DOHH2 (cell line): ENCODE measurements around the gene PELI2.

Experiments
- H3F3A ChIP-seq: fragments of 200-600 bp; sonication (generic), shearing (Covaris generic); 2 replicates; pipeline ENCODE4 v1.6.0; 2016; ENCODE audit warnings: antibody characterized with exemption, mild to moderate bottlenecking; ENCODE audit not compliant: control insufficient read depth, insufficient read depth
- H3K27ac ChIP-seq: fragments of 200-600 bp; sonication (generic); 2 replicates; pipeline ENCODE4 v1.5.1; 2014; ENCODE audit warnings: low read depth, mild to moderate bottlenecking, low read length, moderate library complexity
- H3K27me3 ChIP-seq: fragments of 200-600 bp; sonication (generic); 2 replicates; pipeline ENCODE4 v1.6.1; 2014; ENCODE audit warnings: mild to moderate bottlenecking, low read length, mixed read lengths; ENCODE audit not compliant: control insufficient read depth
- H3K36me3 ChIP-seq: fragments of 200-600 bp; sonication (generic); 2 replicates; pipeline ENCODE4 v1.6.1; 2014; ENCODE audit warnings: mild to moderate bottlenecking, low read length, moderate library complexity, mixed read lengths; ENCODE audit not compliant: control insufficient read depth
- H3K4me1 ChIP-seq: fragments of 200-600 bp; sonication (generic); 2 replicates; pipeline ENCODE4 v1.6.1; 2014; ENCODE audit warnings: mild to moderate bottlenecking, low read length, mixed read lengths; ENCODE audit not compliant: control insufficient read depth
- H3K4me2 ChIP-seq: fragments of 200-600 bp; sonication (generic); 2 replicates; pipeline ENCODE4 v1.6.0; 2014; ENCODE audit warnings: mild to moderate bottlenecking, low read length, moderate library complexity
- H3K4me3 ChIP-seq: fragments of 200-600 bp; sonication (generic); 2 replicates; pipeline ENCODE4 v1.5.1; 2014; ENCODE audit warnings: mild to moderate bottlenecking, low read length, mixed read lengths
- H3K79me2 ChIP-seq: fragments of 200-600 bp; sonication (generic); 2 replicates; pipeline ENCODE4 v1.6.1; 2014; ENCODE audit warnings: mild to moderate bottlenecking, low read length, mixed read lengths; ENCODE audit not compliant: control insufficient read depth
- H3K9me2 ChIP-seq: fragments of 200-600 bp; sonication (generic); replicated peaks from 2 replicates; pipeline ENCODE4 v1.6.1; 2014; ENCODE audit warnings: mild to moderate bottlenecking, low read length, mixed read lengths; ENCODE audit not compliant: control insufficient read depth
- H3K9me3 ChIP-seq: fragments of 200-600 bp; sonication (generic); 2 replicates; pipeline ENCODE4 v1.6.1; 2014; ENCODE audit warnings: antibody characterized with exemption, low read length, mixed read lengths; ENCODE audit not compliant: control insufficient read depth, insufficient read depth
- H4K20me1 ChIP-seq: fragments of 200-600 bp; sonication (generic); 2 replicates; pipeline ENCODE4 v1.6.0; 2014; ENCODE audit warnings: low read depth, mild to moderate bottlenecking, antibody characterized with exemption, low read length, moderate library complexity; ENCODE audit not compliant: control insufficient read depth, insufficient read depth
- CTCF ChIP-seq: fragments of 200-600 bp; sonication (generic); IDR thresholded peaks from one replicate; pipeline ENCODE4 v1.5.1; 2014; ENCODE audit warnings: antibody characterized with exemption, mild to moderate bottlenecking, low read depth, low read length; ENCODE audit not compliant: poor library complexity, severe bottlenecking
- EZH2phosphoT487 ChIP-seq: fragments of 200-600 bp; sonication (generic); IDR thresholded peaks from 2 replicates; pipeline ENCODE4 v1.6.1; 2017; ENCODE audit warnings: borderline replicate concordance, mild to moderate bottlenecking, antibody characterized with exemption, low read length, moderate library complexity, mixed read lengths

PELI2 gene

GRCh38 chr14:56284641-56285040, 166.4 kb downstream of the PELI2 start:
- no peaks in the 10 kb centered on the region for H3K36me3 ChIP-seq
- TF ChIP-seq CTCF: no peak
- no peak for TF ChIP-seq EZH2phosphoT487

GRCh38 chr14:56289155-56289554, 170.9 kb downstream of the PELI2 start:
- H3K9me3 ChIP-seq: no peaks in the 10 kb centered on the region
- no peaks in the 10 kb centered on the region for H4K20me1 ChIP-seq
- TF ChIP-seq CTCF (no peak), EZH2phosphoT487 (no peak)
- no peaks in the 10 kb centered on the region for H3K9me2 ChIP-seq
- no peaks in the 10 kb centered on the region for H3K36me3 ChIP-seq
- H3F3A ChIP-seq: no peaks in the 10 kb centered on the region
- no peaks in the 10 kb centered on the region; the same call in 1 of the 2 replicates for H3K4me1 ChIP-seq
- H3K4me2 ChIP-seq: no peak overlapping the region
- H3K27ac ChIP-seq: no peak overlapping the region
- no peak overlapping the region for H3K4me3 ChIP-seq
- H3K27me3 ChIP-seq: 0 out of 2 replicates have a peak, but pooled peaks cover 2% of the 10 kb centered on the region
- H3K79me2 ChIP-seq: no peaks in the 10 kb centered on the region

More at GRCh38 chr14:56284641-56285040, 166.4 kb downstream of the PELI2 start:
- H4K20me1 ChIP-seq: no peaks in the 10 kb centered on the region
- H3K4me2 ChIP-seq: no peak overlapping the region
- H3F3A ChIP-seq: no peaks in the 10 kb centered on the region
- H3K27ac ChIP-seq: no peak overlapping the region
- H3K4me3 ChIP-seq: no peak overlapping the region
- no peaks in the 10 kb centered on the region for H3K79me2 ChIP-seq
- H3K4me1 ChIP-seq: no peaks in the 10 kb centered on the region
- no peaks in the 10 kb centered on the region for H3K9me2 ChIP-seq
- 0 out of 2 replicates have a peak, but pooled peaks cover 2% of the 10 kb centered on the region for H3K27me3 ChIP-seq
- H3K9me3 ChIP-seq: no peaks in the 10 kb centered on the region

GRCh38 chr14:56290195-56290594, 172.0 kb downstream of the PELI2 start:
- Histone ChIP-seq H3K4me1 (no peaks in the 10 kb centered on the region; the same call in 1 of the 2 replicates), H3K9me3 (no peaks in the 10 kb centered on the region), H3K9me2 (no peaks in the 10 kb centered on the region), H3K79me2 (no peaks in the 10 kb centered on the region), H3F3A (no peaks in the 10 kb centered on the region), H4K20me1 (no peaks in the 10 kb centered on the region), H3K36me3 (no peaks in the 10 kb centered on the region), H3K27me3 (0 out of 2 replicates have a peak, but pooled peaks cover 2% of the 10 kb centered on the region), H3K27ac (no peak overlapping the region), H3K4me3 (no peak overlapping the region), H3K4me2 (no peak overlapping the region)
- no peak for TF ChIP-seq EZH2phosphoT487
- TF ChIP-seq CTCF: no peak

GRCh38 chr14:56292970-56293369, 174.8 kb downstream of the PELI2 start:
- Histone ChIP-seq H3K9me2 (no peaks in the 10 kb centered on the region), H3K4me3 (no peak overlapping the region), H3F3A (no peaks in the 10 kb centered on the region), H3K4me1 (no peaks in the 10 kb centered on the region; the same call in 1 of the 2 replicates), H3K36me3 (no peaks in the 10 kb centered on the region), H3K27ac (no peak overlapping the region), H3K4me2 (no peak overlapping the region), H3K9me3 (no peaks in the 10 kb centered on the region), H3K79me2 (no peaks in the 10 kb centered on the region), H4K20me1 (no peaks in the 10 kb centered on the region), H3K27me3 (no peaks in the 10 kb centered on the region)
- no peak for TF ChIP-seq EZH2phosphoT487
- no peak for TF ChIP-seq CTCF
